ENCODE results near the gene MYDGF.

Gene MYDGF

DNA sequence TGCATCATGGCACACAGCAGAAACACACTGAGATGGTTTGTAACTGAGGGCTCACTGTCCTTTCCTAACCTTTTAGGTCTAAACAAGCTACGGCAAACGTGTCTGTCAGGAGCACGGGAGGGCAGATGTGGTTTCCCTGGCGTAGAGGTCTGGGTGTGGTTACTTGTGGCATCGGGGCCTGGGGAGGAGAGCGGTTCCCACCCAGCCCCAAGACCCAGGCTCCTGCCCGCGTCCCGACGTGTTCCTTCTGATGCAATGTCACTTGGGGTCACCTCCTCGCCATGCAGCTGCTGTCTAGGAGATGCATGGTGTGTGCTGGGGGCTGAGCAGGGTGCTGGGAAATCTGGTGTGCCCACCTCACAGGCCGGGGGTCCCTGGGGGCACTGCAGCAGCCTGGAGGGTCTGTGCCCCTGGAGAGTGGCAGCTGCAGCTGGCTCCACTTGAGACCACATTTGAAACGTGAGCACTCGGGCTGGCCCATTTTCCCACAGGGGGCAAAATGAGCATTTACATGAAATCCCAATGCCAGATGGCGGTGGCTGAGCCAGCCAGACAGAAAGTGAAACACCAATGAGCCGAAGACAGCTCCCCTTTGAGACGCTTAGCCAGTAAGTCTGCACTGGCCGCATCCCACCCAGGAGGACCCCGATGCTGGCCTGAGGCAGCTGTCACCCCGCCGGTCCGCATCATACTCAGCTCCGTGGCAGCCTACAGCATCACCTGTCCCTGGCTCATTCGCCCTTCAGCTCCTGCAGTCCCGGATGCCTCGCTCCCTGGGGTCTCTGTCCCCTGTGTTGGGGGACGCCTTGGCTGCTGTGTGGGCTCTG lies 22.3 kb upstream of the MYDGF start:
- Histone ChIP-seq H3K27ac (peak overlapping the region in 1 of 2 donors; percentile 65), H3K4me3 (no peak overlapping the region)
- TF ChIP-seq, protein P1, sequence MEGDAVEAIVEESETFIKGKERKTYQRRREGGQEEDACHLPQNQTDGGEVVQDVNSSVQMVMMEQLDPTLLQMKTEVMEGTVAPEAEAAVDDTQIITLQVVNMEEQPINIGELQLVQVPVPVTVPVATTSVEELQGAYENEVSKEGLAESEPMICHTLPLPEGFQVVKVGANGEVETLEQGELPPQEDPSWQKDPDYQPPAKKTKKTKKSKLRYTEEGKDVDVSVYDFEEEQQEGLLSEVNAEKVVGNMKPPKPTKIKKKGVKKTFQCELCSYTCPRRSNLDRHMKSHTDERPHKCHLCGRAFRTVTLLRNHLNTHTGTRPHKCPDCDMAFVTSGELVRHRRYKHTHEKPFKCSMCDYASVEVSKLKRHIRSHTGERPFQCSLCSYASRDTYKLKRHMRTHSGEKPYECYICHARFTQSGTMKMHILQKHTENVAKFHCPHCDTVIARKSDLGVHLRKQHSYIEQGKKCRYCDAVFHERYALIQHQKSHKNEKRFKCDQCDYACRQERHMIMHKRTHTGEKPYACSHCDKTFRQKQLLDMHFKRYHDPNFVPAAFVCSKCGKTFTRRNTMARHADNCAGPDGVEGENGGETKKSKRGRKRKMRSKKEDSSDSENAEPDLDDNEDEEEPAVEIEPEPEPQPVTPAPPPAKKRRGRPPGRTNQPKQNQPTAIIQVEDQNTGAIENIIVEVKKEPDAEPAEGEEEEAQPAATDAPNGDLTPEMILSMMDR (IDR thresholded peaks at IDR 0.05) = no peak
- no peak for DNase-seq (ENCODE audit: low spot score)

DNA sequence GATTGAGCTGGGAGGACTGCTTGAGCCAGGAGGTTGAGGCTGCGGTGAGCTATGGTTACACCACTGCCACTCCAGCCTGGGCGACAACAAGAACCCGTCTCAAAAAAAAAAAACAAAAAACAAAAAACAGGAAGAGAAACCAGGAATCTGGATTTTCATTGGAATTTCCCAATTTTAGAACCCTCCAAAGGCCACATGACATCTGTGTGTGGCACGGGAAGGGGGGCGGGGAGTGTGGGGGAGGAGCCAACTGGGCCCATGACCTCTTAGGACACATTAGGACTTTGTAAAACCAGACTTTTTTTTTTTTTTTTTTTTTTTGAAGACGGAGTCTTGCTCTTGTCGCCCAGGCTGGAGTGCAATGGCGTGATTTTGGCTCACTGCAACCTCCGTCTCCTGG lies 21.2 kb upstream of the MYDGF start:
- TF ChIP-seq, protein P1 (IDR thresholded peaks at IDR 0.05) = no peak
- H3K27ac ChIP-seq = no peak overlapping the region
- no peak for DNase-seq (ENCODE audit: low spot score)
- H3K4me3 ChIP-seq = no peak overlapping the region

DNA sequence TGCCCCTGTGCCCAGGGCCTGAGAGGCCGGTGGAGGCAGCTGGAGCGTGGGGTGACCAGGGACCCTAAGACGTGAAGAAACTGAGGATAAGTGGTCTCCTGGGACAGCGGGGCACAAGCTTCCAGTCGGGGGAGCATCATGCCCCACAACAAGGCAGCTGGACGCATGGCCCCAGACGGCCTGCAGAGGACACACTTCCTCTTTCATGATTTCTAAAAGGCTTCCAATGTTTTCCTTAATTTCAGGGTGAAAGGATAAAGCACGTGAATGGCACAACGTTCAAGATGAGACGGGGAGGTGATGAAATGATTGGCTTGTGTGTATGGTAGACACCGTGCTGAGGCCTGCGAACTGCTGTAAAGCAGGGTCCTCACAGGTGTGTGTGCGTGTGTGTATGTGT lies 20.2 kb upstream of the MYDGF start:
- no peak overlapping the region for H3K4me3 ChIP-seq

DNA sequence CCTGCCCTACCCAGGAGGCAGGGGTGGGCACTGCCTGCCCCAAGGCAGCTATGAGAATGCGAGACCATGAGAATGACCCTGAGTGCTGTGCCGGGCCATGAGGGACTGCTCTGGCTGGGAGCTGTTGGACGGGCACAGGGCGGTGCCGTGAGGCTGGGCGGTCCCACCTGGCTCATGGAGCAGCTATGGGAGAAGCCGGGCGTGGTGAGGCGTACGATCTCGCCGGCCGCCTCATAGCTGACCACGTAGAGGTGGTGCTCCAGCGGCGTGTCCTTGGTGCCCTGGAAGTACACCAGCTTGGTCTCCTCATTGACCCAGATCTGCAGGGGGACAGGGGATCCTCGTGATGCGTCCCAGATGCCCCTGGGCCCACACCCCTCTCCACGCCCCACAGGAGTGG lies 19.3 kb upstream of the MYDGF start:
- no peak overlapping the region for H3K4me3 ChIP-seq
- H3K27ac ChIP-seq = no peak overlapping the region
- TF ChIP-seq, protein P1 (IDR thresholded peaks at IDR 0.05) = no peak
- DNase-seq (ENCODE audit: low spot score) = no peak

More for the DNA sequence above, 20.2 kb upstream of the MYDGF start:
- TF ChIP-seq, protein P1 (IDR thresholded peaks at IDR 0.05) = no peak
- DNase-seq (ENCODE audit: low spot score) = no peak
- H3K27ac ChIP-seq = no peak overlapping the region

DNA sequence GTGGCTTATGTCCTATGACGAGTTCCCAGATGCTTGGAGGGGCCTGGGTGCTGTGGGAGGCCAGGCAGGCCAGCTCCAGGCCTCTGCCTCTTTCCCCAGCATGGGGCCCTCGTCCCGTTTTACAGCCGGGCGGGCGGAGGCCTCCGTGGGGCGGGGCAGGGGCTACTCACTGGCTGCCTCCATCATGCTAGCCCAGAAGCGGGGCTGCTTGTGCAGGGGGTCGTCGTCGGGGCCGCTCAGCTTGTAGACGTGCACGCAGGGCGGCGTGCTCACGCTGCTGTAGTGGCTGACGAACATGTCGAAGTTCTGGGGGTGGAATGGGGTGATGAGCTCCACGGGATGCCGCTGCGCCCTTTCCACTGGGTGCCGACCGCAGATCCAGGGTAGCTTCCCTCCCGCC lies 18.4 kb upstream of the MYDGF start:
- TF ChIP-seq, protein P1 (IDR thresholded peaks at IDR 0.05) = no peak
- Histone ChIP-seq H3K4me3 (no peak overlapping the region), H3K27ac (no peak overlapping the region)
- no peak for DNase-seq (ENCODE audit: low spot score)

DNA sequence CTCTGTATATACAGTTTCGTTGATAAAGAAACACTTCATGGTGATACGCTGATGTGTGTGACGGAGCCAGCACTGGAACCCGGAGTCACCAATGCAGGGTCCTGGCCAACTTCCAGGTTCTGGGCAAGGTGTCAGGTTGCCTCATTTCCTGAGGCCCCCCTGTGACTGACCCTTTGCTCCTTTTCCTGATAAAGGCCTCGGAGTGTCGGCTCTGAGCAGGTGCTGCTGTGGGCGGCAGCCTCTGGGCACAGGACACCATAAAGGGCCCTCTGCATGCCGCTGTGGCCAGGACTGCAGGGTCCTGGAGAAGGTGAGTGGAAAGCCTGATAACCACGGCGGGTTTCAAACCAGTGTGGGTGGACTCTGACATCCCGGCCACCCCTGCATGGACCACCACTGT lies 17.3 kb upstream of the MYDGF start:
- TF ChIP-seq, protein P1 (IDR thresholded peaks at IDR 0.05) = no peak
- Histone ChIP-seq H3K4me3 (no peak overlapping the region), H3K27ac (no peak overlapping the region)
- DNase-seq (ENCODE audit: low spot score) = no peak

DNA sequence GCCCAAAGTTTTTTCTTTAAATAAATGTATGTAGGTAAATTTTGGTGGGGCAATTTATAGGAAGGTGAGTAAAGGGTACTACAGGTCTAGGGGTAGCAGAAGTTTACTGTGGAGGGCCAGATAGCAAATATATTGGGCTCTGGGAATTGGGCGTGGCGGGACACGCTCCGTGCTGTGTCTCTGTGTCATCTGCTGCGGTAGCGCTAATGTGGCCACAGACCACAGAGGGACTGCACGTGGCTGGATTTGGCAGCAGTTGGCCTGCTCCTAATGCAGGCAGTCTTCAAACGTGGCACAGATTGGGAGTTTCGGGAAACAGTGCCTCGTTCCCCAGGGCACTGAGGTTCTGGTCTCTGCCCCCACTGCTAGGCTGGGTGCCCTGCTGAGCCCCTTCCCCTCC lies 16.6 kb upstream of the MYDGF start:
- Histone ChIP-seq H3K27ac (no peak overlapping the region), H3K4me3 (no peak overlapping the region)
- TF ChIP-seq, protein P1 (IDR thresholded peaks at IDR 0.05) = no peak
- DNase-seq (ENCODE audit: low spot score) = no peak

All from coronary artery (tissue), 2 donors.